Measurements from ENCODE around the gene NOTCH2.
"Not testable (repeated sequence)": the region's sequence is repeated elsewhere in the genome, so short reads cannot be mapped to it uniquely, and the experiment has no call there.

DNA sequence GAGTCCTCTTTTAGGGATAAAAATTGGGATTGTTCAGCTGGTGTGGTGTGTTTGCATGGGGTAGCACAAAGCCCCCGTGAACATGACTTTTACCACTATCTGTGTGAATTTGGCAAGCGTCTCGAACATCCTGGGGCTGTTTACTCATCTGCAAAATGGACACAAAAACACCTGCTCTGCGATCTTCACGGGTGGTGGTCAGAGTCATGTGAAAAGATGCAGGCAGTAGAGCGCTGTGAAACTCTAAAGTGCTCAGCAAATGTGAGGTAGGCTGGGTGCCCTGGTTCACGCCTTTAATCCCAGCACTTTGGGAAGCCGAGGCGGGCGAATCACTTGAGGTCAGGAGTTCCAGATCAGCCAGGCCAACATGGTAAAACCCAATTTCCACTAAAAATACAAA, 39.7 kb upstream of the NOTCH2 start:
- not testable (repeated sequence) for TF ChIP-seq CTCF (IDR thresholded peaks at IDR 0.05 in 4 of 5, conservative IDR thresholded peaks at IDR 0.05 in 1 of 5); POLR2A (IDR thresholded peaks at IDR 0.05)

Data from gastrocnemius medialis (tissue), 4 donors.